HFF-Myc (cell line): ENCODE results near the gene TCEAL7.
A peak's percentile ranks its signal among the peaks of the same experiment; 100 is the strongest.

Source experiments
- DNase-seq: peaks from one replicate; pipeline ENCODE4 v3.0.0-alpha.2; 2011; ENCODE audit warnings: low read depth; ENCODE audit errors: extremely low read depth
- H3K4me3 ChIP-seq: replicated peaks from 2 replicates; pipeline ENCODE4 v1.5.1; 2011; ENCODE audit warnings: low read depth, mild to moderate bottlenecking, control low read depth, low read length
- TF ChIP-seq, protein P1 (sequence below): IDR thresholded peaks from 2 replicates; pipeline ENCODE4 v1.5.1; 2012; ENCODE audit warnings: mild to moderate bottlenecking, low read depth, low read length, control low read depth; ENCODE audit errors: missing control alignments

The TCEAL7 gene

DNA sequence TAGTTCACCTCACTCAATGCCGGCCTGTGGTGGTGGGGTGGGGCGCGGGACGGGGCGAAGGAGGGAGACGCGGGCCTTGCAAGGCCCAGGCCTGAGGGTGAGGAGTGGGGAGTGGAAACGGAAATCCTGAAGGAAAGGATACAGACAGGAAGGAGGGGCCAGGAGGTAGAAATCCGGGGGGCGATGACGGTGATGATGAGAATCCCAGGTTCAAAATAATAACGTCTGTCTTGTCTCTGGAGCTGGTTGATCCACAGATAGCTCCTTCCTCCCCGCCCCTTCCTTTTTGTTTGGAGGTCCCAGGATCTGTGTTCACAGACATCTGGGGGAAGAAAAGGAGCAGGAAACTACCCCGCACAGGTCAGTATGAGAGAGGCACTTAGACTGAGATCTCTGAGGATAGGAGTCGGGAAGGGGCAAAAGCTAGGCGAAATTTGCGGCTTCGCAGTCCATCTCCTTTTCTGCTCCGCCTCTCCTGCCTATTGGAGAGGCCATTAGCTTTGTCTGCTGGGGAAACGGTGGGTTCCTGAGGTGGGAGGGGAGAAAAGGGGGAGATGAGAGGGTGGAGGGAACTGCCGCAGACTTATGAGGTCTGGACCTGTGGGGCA lies 746 bp downstream of the TCEAL7 start:
- TF ChIP-seq, protein P1, sequence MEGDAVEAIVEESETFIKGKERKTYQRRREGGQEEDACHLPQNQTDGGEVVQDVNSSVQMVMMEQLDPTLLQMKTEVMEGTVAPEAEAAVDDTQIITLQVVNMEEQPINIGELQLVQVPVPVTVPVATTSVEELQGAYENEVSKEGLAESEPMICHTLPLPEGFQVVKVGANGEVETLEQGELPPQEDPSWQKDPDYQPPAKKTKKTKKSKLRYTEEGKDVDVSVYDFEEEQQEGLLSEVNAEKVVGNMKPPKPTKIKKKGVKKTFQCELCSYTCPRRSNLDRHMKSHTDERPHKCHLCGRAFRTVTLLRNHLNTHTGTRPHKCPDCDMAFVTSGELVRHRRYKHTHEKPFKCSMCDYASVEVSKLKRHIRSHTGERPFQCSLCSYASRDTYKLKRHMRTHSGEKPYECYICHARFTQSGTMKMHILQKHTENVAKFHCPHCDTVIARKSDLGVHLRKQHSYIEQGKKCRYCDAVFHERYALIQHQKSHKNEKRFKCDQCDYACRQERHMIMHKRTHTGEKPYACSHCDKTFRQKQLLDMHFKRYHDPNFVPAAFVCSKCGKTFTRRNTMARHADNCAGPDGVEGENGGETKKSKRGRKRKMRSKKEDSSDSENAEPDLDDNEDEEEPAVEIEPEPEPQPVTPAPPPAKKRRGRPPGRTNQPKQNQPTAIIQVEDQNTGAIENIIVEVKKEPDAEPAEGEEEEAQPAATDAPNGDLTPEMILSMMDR, result no peak
- H3K4me3 ChIP-seq, result peak overlapping the region; percentile 31
- no peak for DNase-seq

DNA sequence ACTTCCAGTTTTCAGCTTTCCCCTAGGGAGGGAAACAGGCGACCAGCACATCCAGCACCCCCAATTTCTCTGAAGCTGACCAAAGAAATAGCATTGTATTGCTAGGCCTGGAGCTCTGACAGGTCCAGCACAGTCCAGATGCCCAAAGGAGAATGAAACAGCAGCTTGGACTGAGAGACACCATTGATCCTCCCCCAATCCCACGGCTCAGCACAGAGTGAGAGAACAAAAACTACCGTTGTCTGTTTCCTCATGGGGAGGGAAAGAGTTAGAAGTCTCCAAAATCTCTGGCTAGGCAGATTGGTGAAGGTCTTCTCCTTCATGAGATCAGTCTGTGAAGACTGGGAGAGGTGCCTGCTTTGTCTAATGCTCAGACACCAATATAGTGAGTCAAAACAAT lies 8.6 kb downstream of the TCEAL7 start:
- DNase-seq, result no peak
- TF ChIP-seq, protein P1, result no peak
- H3K4me3 ChIP-seq, result no peak overlapping the region

DNA sequence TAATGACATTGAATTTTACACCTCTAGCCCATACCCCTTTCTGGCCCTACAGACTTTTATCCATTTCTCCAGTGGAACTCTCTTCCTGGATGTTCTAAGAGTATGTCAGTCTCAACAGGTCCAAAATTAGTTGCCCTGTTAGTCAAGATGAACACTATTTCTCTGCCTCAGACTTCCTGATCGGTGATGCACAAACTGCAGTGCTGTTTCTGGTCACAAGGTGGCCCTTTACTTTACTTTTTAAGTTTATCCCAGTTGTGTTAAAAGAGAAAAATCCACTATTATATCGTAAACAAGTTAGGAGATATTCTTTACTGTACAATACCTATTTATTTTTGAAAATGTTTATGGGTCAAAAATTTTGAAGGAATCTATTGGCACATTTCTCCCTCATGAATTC lies 13.1 kb downstream of the TCEAL7 start:
- TF ChIP-seq, protein P1, result peak; percentile 61
- DNase-seq, result no peak
- H3K4me3 ChIP-seq, result no peak overlapping the region

DNA sequence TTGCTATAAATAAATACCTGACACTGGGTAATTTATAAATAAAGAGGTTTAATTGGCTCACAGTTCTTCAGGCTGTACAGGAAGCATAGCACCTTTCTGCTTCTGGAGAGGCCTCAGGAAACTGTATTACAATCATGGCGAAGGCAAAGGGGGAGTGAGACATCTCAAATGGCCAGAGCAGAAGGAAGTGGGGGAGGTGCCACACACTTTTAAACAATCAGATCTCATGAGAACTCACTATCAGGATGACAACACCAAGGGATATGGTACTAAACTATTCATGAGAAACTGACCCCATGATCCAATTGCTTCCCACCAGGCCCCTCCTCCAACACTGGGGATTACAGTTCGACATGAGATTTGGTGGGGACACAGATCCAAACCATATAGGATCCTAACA lies 14.6 kb downstream of the TCEAL7 start:
- no peak for DNase-seq
- TF ChIP-seq, protein P1, result no peak
- no peak overlapping the region for H3K4me3 ChIP-seq

DNA sequence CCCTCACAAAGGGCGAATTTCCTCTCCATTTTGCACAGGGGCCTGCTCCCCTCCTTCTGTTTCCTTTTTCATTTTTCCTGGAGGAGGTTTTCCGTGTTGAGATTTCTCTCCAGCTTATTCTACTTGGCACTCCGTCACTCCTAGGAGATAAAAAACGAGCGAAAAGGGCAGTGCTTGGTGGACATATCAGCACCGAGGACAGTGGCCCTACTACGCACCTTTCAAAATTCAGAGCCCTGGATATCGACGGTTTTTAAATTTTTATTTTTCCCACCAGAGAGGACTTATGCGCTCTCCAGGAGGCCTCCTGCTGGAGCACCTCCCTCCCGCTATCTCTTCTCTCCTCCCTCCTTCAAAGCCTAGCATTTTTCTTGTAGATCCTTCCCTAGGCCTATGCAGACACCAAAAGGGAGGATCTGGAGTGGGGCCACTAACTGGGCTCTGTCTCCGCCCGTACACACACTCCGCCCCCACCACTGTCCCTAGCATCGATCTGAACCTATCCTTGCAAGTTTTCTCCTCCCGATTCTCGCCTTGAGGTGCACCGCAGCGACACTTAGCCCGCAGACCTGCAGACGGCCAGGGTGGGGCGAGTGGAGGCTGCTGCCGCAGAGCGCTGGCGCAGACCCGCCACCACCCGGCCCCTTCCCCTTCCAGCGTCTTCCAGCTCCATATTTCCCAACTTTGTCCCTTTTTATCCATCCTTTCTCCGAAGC lies 17.8 kb downstream of the TCEAL7 start:
- H3K4me3 ChIP-seq, result no peak overlapping the region
- no peak for DNase-seq
- TF ChIP-seq, protein P1, result no peak

DNA sequence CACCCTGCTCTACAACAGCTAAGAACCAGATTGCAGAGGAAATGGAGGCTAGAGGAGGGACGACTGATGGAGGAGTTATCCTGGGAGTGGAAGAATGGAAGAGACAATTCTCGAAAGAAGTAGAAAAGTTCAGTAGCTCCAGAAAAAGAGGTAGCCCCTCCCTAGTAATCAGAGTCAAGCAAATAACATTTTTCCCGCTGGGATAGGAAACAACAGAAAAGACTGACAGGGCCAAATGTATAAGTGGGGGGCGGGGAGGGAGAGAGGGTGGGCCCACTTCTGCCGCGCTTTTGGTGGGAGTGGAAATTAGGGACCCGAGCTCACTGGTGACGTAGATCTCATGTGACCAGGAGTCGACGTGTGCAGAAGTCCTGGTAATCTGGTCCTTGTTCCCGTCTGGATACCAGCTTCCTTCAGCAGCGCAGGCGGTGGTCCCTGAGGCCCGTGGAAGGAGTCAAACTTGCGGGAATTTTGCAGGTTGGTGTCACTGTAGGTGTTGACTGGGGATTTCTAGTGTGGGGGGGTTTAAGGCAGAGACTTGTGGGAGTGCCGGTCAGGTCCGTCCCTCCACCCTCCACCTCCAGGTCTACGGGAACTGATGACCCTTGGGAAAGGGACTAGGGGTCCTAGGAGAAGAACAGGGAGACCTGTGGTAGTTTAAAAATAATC lies 26.2 kb downstream of the TCEAL7 start, which contains the start of gene TCEAL9:
Gene TCEAL9 (plus strand): TSS at position 377 of the 669 bp plus-strand sequence. CDS start 1,179 bp downstream, outside the sequence.
- DNase-seq, result no peak
- TF ChIP-seq, protein P1, result no peak

More for the DNA sequence above, 26.2 kb downstream of the TCEAL7 start, which contains the start of gene TCEAL9:
- peak within 1 kb of the TSS; percentile 77 for H3K4me3 ChIP-seq
